Activated CD8-positive, alpha-beta memory T cell treated with anti-CD3 and anti-CD28 coated beads, Interleukin-2, amount 50 U/mL, for 24 hours (primary cell): ENCODE measurements around the gene PHKB.
"Not testable (repeated sequence)": the region's sequence is repeated elsewhere in the genome, so short reads cannot be mapped to it uniquely, and the experiment has no call there.

ENCODE experiments used
- DNase-seq: peaks from one replicate; pipeline ENCODE4 v3.0.0-alpha.2; 2020; ENCODE audit errors: extremely low read depth

The PHKB gene

DNA sequence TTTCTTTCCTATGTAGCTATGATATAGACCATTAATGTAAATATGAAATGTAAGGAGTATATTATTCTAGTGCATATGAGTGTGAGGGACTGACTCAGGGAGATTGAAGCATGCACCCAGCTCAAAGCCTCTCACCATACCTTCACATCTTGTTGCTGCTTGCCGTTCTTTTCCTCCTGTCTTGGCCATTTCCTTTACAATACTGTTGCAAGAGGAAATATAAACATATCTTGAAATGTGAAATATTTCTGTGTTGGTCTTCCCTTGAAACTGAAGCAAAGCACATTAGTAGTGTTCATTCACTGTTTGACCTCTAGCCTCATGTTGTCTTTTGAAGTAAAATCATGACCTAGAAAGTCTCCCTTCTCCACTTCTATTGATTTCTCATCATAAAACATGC lies 46.6 kb downstream of the PHKB start:
- DNase-seq, result no peak

DNA sequence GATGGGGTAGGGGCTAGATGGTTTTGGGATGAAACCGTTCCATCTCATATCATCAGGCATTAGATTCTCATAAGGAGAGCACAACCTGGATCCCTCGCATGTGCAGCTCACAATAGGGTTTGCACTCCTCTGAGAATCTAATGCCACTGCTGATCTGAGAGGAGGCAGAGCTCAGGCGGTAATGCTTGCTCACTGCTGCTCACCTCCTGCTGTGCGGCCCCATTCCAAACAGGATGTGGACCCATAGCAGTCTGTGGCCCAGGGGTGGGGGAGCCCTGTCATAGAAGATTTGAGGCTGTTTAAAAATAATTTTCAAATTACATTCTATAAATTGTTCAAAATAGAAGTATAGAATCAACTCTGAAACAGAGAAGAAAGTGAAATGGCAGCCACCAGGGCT lies 50.8 kb downstream of the PHKB start:
- no peak for DNase-seq

DNA sequence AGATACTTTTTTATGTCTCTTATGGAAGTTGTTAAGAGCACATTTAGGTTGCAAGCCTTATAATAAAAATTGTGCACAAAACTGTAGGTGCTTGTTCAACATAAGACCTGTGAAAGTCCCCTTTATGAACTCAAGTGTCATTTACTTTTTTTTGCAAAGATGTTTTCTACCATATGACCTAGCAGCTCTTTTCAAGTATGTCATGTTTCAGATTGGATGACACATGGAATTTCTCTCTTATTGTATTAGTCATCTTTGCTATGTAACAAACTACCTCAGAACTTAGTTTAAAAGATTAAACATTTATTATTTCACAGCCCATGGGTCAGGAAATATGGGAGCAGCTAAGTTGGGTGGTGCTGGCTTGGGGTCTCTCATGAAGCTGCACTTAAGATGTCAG lies 57.9 kb downstream of the PHKB start:
- no peak for DNase-seq

DNA sequence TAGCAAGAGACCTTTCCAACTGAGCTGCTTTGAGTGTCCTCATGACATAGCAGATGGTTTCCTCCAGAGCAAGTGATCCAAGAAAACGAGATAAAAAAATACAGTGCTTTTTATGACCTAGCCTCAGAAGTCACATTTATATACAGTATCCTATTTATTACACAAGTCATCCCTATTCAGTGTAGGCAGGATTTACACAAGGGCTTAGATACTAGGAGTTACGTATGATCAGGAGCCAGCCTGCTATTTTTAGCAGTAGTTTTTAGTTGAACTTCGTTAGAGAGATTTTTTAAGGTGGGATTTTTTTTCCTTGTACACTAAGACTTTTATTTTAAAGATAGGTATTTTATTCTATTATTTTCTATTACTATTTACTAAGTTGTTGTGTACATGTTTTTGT lies 58.4 kb downstream of the PHKB start:
- no peak for DNase-seq

DNA sequence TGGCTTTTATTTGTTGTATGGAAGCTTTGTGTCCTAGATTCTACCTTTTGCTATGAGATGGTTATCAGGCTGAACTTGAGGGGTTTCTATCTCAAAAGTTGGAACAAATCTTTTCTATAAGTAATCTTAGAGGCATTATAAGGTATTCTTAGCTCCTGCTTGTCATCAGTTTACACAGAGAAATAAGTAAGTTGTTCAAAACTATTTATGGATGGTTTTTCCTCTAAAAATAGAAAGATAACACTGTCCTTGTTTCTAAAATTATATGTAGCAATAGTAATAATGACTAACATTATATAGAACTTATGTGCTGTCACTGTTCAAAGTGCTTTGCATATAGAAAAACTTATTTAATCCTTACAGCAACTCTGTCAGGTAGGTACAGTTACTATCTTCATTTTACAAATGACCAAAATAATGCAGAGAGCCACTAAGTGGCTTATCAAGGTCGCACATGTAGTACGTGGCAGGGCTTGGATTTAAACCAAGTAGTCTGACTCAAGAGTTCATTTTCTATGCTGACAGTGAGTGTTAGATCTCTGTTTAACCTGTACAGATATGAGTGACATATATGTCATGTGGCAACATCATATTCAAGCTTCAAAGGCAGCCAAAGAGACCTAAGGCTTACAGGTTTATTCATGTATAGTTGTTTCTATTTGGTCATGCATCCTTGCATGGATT lies 59.0 kb downstream of the PHKB start:
- DNase-seq, result no peak

DNA sequence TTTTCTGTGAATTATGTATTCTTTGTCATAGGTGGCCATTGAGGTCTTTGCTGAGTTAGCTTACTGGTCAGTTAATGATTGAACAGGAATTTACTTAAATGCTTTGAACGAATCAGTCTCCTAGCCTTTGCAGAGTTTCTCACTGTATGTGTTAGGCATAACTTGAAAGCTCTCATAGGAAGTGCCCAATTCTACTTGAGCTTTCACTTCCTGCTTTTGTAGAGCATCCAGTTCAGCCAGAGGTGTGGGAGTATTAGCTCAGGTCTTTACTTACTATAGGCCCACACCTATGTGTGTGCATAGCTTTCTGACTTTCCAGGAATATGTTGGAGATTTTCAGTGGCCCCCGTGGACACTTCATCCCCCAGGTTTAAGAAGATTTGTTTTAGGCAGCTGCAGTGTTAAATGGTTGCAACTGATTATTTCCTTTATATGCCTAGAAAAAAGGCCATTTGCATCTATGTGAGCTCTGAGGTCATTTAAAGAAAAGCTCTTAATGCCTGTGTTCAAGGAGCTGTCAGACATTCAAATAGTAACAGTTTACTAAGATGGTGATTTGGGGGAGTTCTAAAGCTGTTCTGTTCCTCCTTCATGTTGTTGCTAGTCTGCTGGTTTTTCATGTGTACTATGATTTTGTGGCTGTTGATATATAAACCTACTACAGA lies 62.3 kb downstream of the PHKB start:
- DNase-seq, result no peak

DNA sequence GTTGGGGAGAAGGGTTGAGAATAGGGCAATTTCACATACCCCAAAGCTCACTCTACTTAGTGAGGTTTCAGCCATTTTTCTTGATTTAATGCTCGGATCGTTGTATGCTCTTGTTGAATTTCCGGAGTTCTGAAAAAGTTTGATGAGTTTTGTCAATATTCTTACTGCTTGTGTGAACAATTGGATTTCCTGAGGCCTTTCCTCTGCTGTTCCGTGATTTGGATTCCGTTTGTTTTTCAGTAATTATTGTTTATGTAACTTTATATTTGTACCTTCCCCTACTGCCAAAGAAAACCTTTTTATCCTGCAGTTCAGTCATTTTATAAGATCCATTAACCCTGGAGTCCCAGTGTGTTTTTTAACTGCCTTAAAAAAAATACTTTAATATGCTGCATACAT lies 62.9 kb downstream of the PHKB start:
- no peak for DNase-seq

DNA sequence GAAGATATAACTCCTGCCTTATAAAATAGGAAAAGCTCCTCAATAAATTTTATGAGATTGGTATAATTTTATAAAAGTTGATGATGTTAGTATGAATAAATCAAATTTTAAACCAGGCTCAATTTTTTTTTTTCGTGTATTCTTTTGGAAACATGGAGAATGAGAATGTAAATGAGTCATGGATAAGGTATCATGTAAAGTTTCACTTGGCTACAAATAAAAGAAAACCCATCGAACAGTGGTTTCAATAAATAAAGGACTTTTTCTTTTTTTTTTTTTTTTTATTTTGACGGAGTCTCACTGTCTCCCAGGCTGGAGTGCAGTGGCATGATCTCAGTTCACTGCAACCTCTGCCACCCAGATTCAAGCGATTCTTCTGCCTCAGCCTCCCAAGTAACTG lies 67.3 kb downstream of the PHKB start:
- no peak for DNase-seq

DNA sequence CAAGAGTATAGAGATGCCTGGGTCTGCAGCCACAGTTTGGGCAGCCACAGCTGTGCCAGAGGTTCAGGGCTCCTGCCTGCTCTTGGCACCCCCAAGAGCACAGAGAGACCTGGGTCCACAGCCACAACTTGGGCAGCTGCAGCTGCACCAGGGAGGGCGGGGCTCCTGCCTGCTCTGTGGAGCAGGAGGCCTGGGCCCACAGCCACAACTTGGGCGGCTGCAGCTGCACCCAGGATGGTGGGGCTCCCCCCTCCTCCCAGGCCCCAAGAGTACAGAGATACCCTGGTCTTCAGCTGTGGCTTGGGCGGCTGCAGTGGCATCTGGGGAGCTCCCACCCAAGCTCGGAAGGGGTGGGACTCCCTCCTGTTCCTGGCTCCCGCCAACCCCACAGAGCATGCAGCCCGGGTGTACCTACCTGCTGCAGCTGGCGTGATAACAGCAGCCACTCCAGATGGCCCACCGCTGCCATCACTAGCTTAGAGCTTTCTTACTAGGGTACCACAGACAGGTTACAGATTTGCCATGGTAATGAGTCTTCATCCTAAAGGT lies 72.7 kb downstream of the PHKB start:
- DNase-seq, result no peak

DNA sequence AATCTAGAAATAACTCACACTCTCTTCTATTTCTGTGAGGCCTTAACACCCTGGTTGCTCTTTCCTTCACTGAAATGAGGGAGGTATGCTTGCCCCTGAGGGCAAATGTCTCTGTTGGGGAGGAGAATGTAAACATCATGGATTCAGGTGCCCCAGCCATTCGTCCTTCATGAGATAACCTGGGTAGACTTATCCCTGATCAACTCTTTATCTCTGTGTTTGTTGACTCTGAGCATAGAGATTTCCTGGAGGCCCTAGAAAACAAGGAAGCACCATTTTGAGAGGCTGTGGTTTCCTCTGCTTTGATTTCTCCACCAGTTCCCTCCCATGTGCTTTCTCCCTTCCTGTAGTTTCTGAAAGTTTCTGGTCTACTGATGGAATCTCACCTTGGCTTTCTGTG lies 77.3 kb downstream of the PHKB start:
- no peak for DNase-seq

DNA sequence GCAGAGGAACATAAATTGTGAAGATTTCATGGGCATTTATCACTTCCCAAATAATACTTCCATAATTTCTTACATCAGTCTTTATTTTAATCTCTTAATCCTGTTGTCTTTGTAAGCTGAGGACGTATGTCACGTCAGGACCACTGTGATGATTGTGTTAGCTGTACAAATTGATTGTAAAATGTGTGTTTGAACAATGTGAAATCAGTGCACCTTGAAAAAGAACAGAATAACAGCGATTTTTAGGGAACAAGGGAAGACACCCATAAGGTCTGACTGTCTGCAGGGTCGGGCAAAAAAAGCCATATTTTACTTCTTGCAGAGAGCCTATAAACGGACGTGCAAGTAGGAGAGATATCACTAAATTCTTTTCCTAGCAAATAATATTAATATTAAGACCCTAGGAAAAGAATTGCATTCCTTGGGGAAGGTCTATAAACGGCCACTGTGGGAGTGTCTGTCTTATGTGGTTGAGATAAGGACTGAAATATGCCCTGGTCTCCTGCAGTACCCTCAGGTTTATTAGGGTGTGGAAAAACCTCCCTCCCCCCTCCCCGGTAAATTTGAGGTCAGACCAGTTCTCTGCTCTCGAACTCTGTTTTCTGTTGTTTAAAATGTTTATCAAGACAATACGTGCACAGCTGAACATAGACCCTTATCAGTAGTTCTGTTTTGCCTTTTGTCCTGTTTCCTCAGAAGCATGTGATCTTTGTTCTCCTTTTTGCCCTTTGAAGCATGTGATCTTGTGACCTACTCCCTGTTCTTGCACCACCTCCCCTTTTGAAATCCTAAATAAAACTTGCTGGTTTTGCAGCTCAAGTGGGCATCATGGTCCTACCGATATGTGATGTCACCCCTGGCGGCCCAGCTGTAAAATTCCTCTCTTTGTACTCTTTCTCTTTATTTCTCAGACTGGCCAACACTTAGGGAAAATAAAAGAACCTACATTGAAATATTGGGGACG lies 78.9 kb downstream of the PHKB start:
- not testable (repeated sequence) for DNase-seq

DNA sequence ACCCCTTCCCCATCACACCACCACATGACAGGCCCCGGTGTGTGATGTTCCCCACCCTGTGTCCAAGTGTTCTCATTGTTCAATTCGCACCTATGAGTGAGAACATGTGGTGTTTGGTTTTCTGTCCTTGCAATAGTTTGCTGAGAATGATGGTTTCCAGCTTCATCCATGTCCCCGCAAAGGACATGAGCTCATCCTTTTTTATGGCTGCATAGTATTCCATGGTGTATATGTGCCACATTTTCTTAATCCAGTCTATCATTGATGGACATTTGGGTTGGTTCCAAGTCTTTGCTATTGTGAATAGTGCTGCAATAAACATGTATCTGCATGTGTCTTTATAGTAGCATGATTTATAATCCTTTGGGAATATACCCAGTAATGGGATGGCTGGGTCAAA lies 80.0 kb downstream of the PHKB start:
- not testable (repeated sequence) for DNase-seq

DNA sequence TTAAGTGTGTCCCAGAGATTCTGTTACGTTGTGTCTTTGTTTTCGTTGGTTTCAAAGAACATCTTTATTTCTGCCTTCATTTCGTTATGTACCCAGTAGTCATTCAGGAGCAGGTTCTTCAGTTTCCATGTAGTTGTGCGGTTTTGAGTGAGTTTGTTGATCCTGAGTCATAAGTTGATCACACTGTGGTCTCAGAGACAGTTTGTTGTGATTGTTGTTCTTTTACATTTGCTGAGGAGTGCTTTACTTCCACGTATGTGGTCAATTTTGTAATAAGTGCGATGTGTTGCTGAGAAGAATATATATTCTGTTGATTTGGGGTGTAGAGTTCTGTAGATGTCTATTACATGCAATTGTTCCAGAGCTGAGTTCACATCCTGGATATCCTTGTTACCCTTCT lies 83.1 kb downstream of the PHKB start:
- not testable (repeated sequence) for DNase-seq

DNA sequence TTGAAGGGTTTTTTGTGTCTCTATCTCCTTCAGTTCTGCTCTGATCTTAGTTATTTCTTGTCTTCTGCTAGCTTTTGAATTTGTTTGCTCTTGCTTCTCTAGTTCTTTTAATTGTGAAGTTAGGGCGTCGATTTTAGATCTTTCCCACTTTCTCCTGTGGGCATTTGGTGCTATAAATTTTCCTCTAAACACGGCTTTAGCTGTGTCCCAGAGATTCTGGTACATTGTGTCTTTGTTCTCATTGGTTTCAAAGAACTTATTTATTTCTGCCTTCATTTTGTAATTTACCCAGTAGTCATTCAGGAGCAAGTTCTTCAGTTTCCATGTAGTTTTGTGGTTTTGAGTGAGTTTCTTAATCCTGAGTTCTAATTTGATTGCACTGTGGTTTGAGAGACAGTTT lies 90.1 kb downstream of the PHKB start:
- not testable (repeated sequence) for DNase-seq

DNA sequence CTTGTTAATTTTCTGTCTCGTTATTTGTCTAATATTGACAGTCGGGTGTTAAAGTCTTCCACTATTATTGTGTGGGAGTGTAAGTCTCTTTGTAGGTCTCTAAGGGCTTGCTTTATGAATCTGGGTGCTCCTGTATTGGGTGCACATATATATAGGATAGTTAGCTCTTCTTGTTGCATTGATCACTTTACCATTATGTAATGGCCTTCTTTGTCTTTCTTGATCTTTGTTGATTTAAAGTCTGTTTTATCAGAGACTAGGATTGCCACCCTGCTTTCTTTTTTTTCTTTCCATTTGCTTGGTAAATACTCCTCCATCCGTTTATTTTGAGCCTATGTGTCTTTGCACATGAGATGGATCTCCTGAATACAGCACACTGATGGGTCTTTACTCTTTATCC lies 90.6 kb downstream of the PHKB start:
- not testable (repeated sequence) for DNase-seq

DNA sequence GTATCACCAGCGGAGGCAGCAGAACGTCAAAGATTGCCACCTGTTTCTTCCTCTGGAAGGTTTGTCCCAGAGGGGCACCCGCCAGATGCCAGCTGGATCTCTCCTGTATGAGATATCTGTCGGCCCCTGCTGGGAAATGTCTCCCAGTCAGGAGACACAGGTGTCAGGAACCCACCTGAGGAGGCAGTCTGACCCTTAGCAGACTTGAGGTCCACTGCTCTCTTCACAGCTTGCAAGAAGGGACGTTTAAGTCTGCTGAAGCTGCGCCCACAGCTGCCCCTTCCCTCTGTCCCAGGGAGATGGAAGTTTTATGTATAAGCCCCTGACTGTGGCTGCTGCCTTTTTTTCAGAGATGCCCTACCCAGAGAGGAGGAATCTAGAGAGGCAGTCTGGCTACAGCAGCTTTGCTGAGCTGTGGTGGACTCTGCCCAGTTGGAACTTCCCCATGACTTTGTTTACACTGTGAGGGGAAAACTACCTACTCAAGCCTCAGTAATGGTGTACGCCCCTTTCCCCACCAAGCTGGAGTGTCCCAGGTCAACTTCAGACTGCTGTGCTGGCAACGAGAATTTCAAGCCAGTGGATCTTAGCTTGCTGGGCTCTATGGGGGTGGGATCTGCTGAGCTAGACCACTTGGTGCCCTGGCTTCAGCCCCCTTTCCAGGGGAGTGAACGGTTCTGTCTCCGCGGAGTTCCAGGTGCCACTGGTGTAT lies 92.9 kb downstream of the PHKB start:
- no peak for DNase-seq

DNA sequence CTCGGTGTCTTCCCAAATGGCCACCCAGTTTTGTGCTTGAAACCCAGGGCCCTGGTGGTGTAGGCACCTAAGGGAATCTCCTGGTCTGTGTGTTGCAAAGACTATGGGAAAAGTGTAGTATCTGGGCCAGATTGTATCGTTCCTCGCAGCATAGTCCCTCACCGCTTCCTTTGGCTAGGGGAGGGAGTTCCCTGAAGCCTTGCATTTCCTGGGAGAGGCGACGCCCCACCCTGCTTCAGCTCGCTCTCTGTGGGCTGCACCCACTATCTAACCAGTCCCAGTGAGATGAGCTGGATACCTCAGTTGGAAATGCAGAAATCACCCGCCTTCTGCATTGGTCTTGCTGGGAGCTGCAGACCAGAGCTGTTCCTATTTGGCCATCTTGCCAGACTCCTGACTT lies 93.5 kb downstream of the PHKB start:
- DNase-seq, result not testable (repeated sequence)

DNA sequence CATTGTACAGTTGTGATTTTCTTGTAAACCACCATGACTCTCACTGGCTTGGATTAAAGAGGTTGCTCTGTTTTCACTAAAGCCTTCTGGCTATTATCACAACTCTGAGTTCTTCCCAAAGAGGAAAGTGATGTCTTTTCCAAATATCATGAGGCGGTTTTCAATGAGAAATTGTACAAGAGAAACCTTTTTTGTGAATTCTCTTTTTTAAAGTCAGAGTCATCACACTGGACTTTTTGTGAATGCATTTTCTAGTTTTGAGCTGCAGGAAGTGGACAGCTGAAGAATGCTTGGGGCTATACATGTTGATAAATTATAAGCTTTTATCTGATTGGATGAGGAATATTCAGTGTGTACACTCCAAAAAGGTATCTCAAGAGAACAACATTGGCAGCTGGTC lies 100.2 kb downstream of the PHKB start:
- DNase-seq, result no peak

DNA sequence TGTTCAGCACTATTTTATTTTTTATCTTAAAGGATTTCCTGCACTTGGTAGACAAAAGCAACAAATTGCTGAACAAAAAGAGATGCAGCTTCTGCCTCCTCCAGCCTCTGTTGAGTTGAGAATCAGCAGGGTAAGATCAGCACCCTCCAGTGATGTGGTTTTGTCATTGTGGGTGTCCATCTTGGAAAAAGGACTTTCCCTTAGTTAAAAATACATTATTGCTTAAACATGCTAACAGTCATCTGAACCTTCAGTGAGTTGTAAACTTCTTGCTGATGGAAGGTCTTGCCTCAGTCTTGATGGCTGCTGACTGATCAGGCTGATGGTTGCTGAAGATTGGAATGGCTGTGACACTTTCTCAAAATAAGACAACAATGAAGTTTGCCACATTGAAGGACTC lies 101.2 kb downstream of the PHKB start:
- no peak for DNase-seq

DNA sequence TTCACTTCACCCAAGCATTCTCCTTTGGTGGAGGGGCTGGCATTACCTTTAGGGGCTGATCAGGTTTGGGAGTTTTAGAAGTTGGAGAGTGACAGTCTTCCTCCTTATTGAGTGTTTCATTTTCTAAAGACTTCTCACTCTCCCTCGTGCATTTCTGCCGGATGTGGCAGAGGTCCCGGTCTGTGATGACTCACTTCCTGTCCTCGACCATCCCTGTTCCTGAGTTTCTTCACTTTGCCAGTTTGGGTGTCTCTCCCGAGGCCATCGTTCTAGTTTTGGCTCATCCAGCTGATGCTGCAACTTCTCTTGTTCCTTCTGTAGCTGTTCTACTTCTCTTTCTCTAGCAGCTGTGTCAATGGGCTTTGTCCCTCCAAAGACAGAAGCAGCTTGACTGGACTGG lies 104.3 kb downstream of the PHKB start:
- DNase-seq, result no peak

DNA sequence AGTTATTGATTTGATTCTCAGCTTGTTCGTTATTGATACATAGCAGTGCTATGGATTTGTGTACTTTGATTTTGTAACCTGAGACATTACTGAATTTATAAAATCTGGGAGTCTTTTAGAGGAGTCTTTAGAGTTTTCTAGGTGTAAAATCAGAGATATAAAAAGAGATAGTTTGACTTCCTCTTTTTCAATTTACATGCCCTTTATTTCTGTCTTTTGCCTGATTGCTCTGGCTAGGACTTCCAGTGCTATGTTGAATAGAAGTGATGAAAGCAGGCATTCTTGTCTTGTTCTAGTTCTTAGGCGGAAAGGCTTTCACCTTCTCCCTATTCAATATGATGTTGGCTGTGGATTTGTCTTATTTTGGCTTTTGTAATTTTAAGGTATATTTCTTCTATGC lies 106.2 kb downstream of the PHKB start:
- DNase-seq, result no peak

DNA sequence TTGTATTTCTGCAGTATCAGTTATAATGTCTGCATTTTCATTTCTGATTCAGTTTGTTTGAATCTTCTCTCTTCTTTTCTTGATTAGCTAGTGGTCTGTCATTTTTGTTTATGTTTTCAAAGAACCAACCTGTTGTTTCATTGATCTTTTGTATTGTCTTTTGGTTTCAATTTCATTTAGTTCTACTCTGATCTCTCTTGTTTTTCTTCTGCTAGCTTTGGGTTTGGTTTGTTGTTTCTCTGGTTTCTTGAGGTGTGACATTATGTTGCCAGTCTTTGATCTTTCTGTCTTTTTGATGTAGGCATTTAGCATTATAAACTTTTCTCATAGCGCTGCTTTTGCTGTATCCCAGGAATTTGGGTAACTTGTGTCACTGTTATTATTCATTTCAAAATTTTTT lies 107.2 kb downstream of the PHKB start:
- DNase-seq, result no peak
